Activated CD8-positive, alpha-beta T cell treated with anti-CD3 and anti-CD28 coated beads for 36 hours (primary cell): Measurements from ENCODE around the gene POLN. TPM values are rescaled to one million over a fixed set of nuclear protein-coding genes. Genes with fewer than 3 reads are reported as not detected.

Experiments
- ATAC-seq: fragments of 200-7000 bp; cut with Tn5 transposase; one replicate; pipeline ENCODE4 v1.10.0; 2021; ENCODE audit warnings: mild to moderate bottlenecking, moderate library complexity
- CTCF ChIA-PET: fragments of 350-600 bp; sonication (Branson Sonifier 250); formaldehyde crosslinking; loops from one replicate; lab custom pipeline; 2021; ENCODE audit warnings: antibody characterized with exemption; lab: Charles Lee
- POLR2A ChIA-PET: fragments of 350-600 bp; sonication (Branson Sonifier 250); formaldehyde crosslinking; loops from one replicate; lab custom pipeline; 2021; ENCODE audit warnings: antibody characterized with exemption; lab: Charles Lee
- DNase-seq: peaks from one replicate; pipeline ENCODE4 v3.0.0-alpha.2; 2020
- H3K27ac Mint-ChIP-seq: one replicate; pipeline ENCODE4 v1.8.0; 2021; ENCODE audit warnings: mild to moderate bottlenecking, mixed read lengths
- H3K27me3 Mint-ChIP-seq: one replicate; pipeline ENCODE4 v1.8.0; 2021; ENCODE audit warnings: mixed read lengths
- H3K36me3 Mint-ChIP-seq: one replicate; pipeline ENCODE4 v1.8.0; 2021; ENCODE audit warnings: low read depth, mixed read lengths
- H3K4me1 Mint-ChIP-seq: one replicate; pipeline ENCODE4 v1.8.0; 2021; ENCODE audit warnings: low read depth, mixed read lengths
- H3K4me3 Mint-ChIP-seq: one replicate; pipeline ENCODE4 v1.8.0; 2021; ENCODE audit warnings: mild to moderate bottlenecking, moderate library complexity, mixed read lengths
- H3K9me3 Mint-ChIP-seq: one replicate; pipeline ENCODE4 v1.8.0; 2021; ENCODE audit warnings: mixed read lengths
- CTCF ChIP-seq: fragments of 200-600 bp; IDR thresholded peaks from one replicate; pipeline ENCODE4 v1.8.0; 2022; ENCODE audit warnings: antibody characterized with exemption, mild to moderate bottlenecking
- intact Hi-C: fragments of 100-400 bp; cut with micrococcal nuclease; formaldehyde crosslinking; loops from one replicate; pipeline ENCODE4 v1.10.0; 2022
- total RNA-seq, 2 experiments: library from RNA; stranded (reverse); gene quantifications; one replicate each; pipeline ENCODE4 v1.2.3, GENCODE V29; 2021

POLN gene
- total RNA-seq, 2 experiments from 2014 or later: 2.1 to 2.9 TPM

- peaks cover 37% of the 10 kb centered on the region for H3K4me1 Mint-ChIP-seq
- H3K9me3 Mint-ChIP-seq: no peaks in the 10 kb centered on the region
- ChIA-PET POLR2A (interaction anchor here (0.6 to 2.0 kb wide), 5 partner anchors 10 to 133 kb away, joined by 3 to 6 read pairs (median 4); partner anchors contain the start of genes HAUS3 and POLN), CTCF (interaction anchor here (0.7 to 1.0 kb wide), 5 partner anchors 9 to 130 kb away, joined by 3 read pairs; no protein-coding TSS in a partner anchor)
- ATAC-seq (peak; percentile 93), DNase-seq (peak; percentile 91)
- no peaks in the 10 kb centered on the region for H3K36me3 Mint-ChIP-seq
- H3K27ac Mint-ChIP-seq: peak overlapping the region; percentile 96
- intact Hi-C loops: loop anchor here (5.0 kb wide), 1 partner anchor 131 kb away; no protein-coding TSS in a partner anchor
- H3K27me3 Mint-ChIP-seq: no peaks in the 10 kb centered on the region
- peak overlapping the region; percentile 43 for H3K4me3 Mint-ChIP-seq
- peak; percentile 41 for TF ChIP-seq CTCF
Observed at GRCh38 chr4:2281575-2282343, 39.8 kb upstream of the POLN start.

- Mint-ChIP-seq H3K4me3 (no peak overlapping the region), H3K27me3 (no peaks in the 10 kb centered on the region), H3K4me1 (peaks cover 37% of the 10 kb centered on the region), H3K27ac (peak overlapping the region; percentile 96), H3K9me3 (no peaks in the 10 kb centered on the region), H3K36me3 (no peaks in the 10 kb centered on the region)
- POLR2A ChIA-PET: no interaction called here
- no peak for DNase-seq
- ATAC-seq: no peak
- intact Hi-C loops: loop anchor here (5.0 kb wide), 1 partner anchor 132 kb away; no protein-coding TSS in a partner anchor
- CTCF ChIA-PET: no interaction called here
- no peak for TF ChIP-seq CTCF
Observed at GRCh38 chr4:2280531-2281300, 38.8 kb upstream of the POLN start.

GRCh38 chr4:2277956-2278355 is 36.0 kb upstream of the POLN start:
- CTCF ChIA-PET: no interaction called here
- Mint-ChIP-seq H3K4me1 (peaks cover 23% of the 10 kb centered on the region), H3K27me3 (no peaks in the 10 kb centered on the region), H3K36me3 (no peaks in the 10 kb centered on the region), H3K27ac (no peak overlapping the region), H3K4me3 (no peak overlapping the region), H3K9me3 (no peaks in the 10 kb centered on the region)
- POLR2A ChIA-PET: no interaction called here
- DNase-seq: no peak
- no peak for ATAC-seq
- intact Hi-C loops: no loop called here
- TF ChIP-seq CTCF: no peak

GRCh38 chr4:2276581-2277325 is 34.8 kb upstream of the POLN start:
- intact Hi-C loops: no loop called here
- TF ChIP-seq CTCF: no peak
- no peaks in the 10 kb centered on the region for H3K9me3 Mint-ChIP-seq
- no peak overlapping the region for H3K27ac Mint-ChIP-seq
- DNase-seq (no peak), ATAC-seq (no peak)
- H3K4me3 Mint-ChIP-seq: no peak overlapping the region
- no peaks in the 10 kb centered on the region for H3K36me3 Mint-ChIP-seq
- ChIA-PET CTCF (interaction anchor here (0.6 kb wide), 1 partner anchor 51 kb away, joined by 3 read pairs; no protein-coding TSS in a partner anchor), POLR2A (interaction anchor here (1.0 kb wide), 1 partner anchor 10 kb away, joined by 3 read pairs; no protein-coding TSS in a partner anchor)
- no peaks in the 10 kb centered on the region for H3K27me3 Mint-ChIP-seq
- H3K4me1 Mint-ChIP-seq: peaks cover 13% of the 10 kb centered on the region
